GM18505 (cell line): Measurements from ENCODE around the gene FOSB.

Experiments
- ATAC-seq: cut with Tn5 transposase; IDR thresholded peaks from one replicate; pipeline ENCODE4 v1.9.1; 2021; ENCODE audit not compliant: unreplicated experiment
- POLR2A ChIP-seq: IDR thresholded peaks from 4 replicates; pipeline ENCODE4 v1.6.1; 2011; ENCODE audit warnings: borderline replicate concordance; ENCODE audit not compliant: insufficient read depth, insufficient read length; ENCODE audit errors: extremely low read depth

FOSB gene

DNA sequence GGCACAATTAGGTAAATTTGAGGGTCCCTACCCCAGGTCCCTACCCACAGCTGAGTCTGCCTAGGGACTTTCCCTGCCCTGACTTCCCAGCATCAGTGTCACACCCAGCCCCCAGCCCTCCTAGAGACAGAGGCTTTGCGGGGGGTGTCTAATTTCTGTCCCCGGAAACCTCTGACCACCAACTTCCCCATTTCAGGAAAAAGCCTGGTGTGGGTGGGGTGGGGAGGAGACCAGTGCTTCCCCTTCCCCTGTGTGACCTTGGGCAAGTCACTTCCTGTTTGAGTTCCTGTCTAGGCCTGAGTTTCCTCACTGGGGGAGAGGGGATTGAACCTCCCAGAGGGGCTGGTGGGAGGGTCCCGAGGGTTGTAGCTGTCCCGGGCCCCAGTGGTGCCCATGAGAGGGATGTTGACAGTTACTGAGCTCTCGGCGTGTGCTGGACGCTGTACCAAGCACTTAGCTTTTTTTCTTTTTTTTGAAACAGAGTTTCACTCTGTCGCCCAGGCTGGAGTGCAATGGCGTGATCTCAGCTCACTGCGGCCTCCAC is 47.4 kb downstream of the FOSB start:
- ATAC-seq = no peak
- no peak for TF ChIP-seq POLR2A

- no peak for TF ChIP-seq POLR2A
- no peak for ATAC-seq
Measured at GRCh38 chr19:45515807-45516401, 48.1 kb downstream of the FOSB start.

DNA sequence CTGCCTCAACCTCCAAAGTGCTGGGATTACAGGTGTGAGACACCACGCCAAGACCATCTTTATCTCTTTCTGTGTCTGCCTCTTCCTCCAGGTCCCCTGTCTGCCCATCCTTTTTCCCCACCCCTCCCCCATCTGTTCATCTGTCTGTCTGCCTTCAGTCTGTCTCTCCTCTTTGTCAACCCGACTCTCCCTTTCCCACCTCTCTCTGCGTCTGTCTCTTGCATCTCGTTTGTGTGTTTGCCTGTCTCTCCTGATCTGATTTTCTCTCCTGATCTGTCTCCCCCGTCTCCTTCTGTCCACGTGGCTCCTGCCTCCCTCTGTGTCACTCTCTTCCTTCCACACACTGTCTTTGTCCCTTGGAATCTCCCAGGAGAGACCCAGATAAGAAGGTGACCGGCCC is 49.4 kb downstream of the FOSB start:
- no peak for ATAC-seq
- no peak for TF ChIP-seq POLR2A

GRCh38 chr19:45517641-45518468 is 50.1 kb downstream of the FOSB start:
- no peak for TF ChIP-seq POLR2A
- no peak for ATAC-seq

- no peak for ATAC-seq
- no peak for TF ChIP-seq POLR2A
Measured at GRCh38 chr19:45518469-45518826, 50.7 kb downstream of the FOSB start.

GRCh38 chr19:45522010-45522941 is 54.5 kb downstream of the FOSB start:
- no peak for ATAC-seq
- no peak for TF ChIP-seq POLR2A

DNA sequence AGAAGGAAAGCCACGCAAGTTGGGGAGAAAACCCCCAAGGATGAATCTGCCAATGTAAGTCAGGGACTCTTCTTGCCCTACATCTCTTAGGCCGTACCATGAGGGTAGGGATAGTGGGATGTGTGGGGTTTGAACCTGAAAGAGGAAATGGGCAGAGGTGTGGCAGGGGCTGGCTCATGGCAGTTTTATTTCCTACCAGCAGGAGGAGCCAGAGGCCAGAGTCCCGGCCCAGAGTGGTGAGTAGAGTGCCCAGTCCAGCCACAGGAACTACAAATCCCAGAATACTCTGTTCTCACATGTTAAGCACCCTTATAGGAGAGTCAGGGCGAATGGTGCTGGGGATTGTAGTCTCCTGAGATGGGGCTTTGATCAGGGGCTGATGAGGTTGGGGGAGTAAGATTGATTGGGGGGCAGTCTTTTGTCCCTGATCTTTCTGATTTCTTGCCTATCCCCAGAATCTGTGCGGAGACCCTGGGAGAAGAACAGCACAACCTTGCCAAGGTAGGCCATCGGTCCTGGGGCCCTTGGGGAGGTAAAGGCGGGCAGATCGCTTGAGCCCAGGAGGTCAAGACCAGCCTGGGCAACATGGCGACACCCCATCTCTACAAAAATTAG is 56.0 kb downstream of the FOSB start:
- ATAC-seq = peak; percentile 80

DNA sequence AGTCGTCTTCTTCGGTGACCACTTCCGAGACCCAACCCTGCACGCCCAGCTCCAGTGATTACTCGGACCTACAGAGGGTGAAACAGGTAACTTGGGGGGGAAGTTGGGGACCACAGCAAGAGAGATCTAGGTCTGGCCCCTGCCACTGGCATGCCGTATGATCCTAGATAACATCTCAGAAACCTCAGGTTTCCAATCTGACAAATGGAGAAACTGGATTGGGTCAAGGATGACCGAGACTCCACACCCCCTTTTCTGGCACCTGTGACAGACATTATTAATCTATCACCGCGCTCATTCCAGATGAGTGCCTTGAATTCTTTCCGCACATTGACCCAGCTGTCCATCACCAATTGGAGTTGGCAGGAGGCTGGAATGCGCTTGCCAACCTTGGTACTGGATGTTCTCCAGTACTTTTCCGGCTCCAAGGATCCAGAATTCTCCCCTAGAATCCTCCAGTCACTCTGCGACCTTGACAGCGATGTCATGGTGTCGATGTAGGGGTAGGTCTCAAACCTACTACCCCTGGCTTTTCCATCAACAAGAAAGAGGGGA is 56.9 kb downstream of the FOSB start:
- TF ChIP-seq POLR2A = no peak
- ATAC-seq = no peak

More for the DNA sequence above, 56.0 kb downstream of the FOSB start:
- TF ChIP-seq POLR2A = peak; percentile 38
